T-cell (primary cell): ENCODE data around the gene XAB2. TPM values are rescaled to one million over a fixed set of nuclear protein-coding genes. Genes with fewer than 3 reads are reported as not detected.

Experiments used
- total RNA-seq, 35 experiments: library from RNA in 6 of 35; stranded (reverse) in 6 of 35; fragments of 120-200 nt in 1 of 35; gene quantifications; one replicate each; pipeline versions ENCODE4 v1.2.1 to v1.2.4 and lab custom pipeline; 2013 to 2026

XAB2 gene
- total RNA-seq, 5 donors from 2014 or later (not counting 1 experiment from before 2014, with no cell fraction given), result 59.9 to 82.6 (median 78.1) TPM

Other genes starting within 250 kb of the XAB2 start
- gene PEX11G, start 140.5 kb downstream of the XAB2 start, total RNA-seq, result 1 to 10 TPM in 1 of 5 donors, under 1 TPM in 3, not detected in 1; 0.35 to 1.1 (median 0.67) TPM
- gene ZNF358, start 113.4 kb downstream of the XAB2 start, total RNA-seq, result 10 to 100 TPM in 1 of 5 donors, 1 to 10 TPM in 4; 4.3 to 10.3 (median 8.5) TPM
- 10 to 100 TPM; 13.0 to 16.7 (median 15.3) TPM for gene MCOLN1, start 106.9 kb downstream of the XAB2 start, total RNA-seq
- 100 to 1,000 TPM in 3 of 5 donors, 10 to 100 TPM in 2; 88.4 to 158 (median 125) TPM for gene PNPLA6, start 93.8 kb downstream of the XAB2 start, total RNA-seq
- 1 to 10 TPM in 2 of 5 donors, under 1 TPM in 3; 0.47 to 1.3 (median 0.51) TPM for gene CAMSAP3, start 33.7 kb downstream of the XAB2 start, total RNA-seq
- gene PET100, start 248 bp upstream of the XAB2 start, total RNA-seq, result 100 to 1,000 TPM; 105 to 139 (median 110) TPM
- 1 to 10 TPM; 1.6 to 8.9 (median 5.9) TPM for gene PCP2, start 4.2 kb upstream of the XAB2 start, total RNA-seq
- 100 to 1,000 TPM; 185 to 229 (median 228) TPM for gene STXBP2, start 7.6 kb upstream of the XAB2 start, total RNA-seq
- gene RETN, start 39.5 kb upstream of the XAB2 start, total RNA-seq, result 1 to 10 TPM in 1 of 5 donors, not detected in 4; 1.6 TPM
- under 1 TPM in 1 of 5 donors, not detected in 4; 0.26 TPM for gene MCEMP1, start 47.5 kb upstream of the XAB2 start, total RNA-seq
- gene TRAPPC5, start 51.3 kb upstream of the XAB2 start, total RNA-seq, result 10 to 100 TPM; 39.2 to 75.3 (median 69.4) TPM
- gene FCER2, start 72.6 kb upstream of the XAB2 start, total RNA-seq, result 1 to 10 TPM in 3 of 5 donors, under 1 TPM in 2; 0.90 to 2.5 (median 1.2) TPM
- not detected for gene CLEC4G, start 102.6 kb upstream of the XAB2 start, total RNA-seq
- gene CD209, start 118.0 kb upstream of the XAB2 start, total RNA-seq, result under 1 TPM in 1 of 5 donors, not detected in 4; 0.07 TPM
- gene CLEC4M, start 133.7 kb upstream of the XAB2 start, total RNA-seq, result under 1 TPM in 2 of 5 donors, not detected in 3; 0.20 to 0.30 TPM
- gene EVI5L, start 200.7 kb upstream of the XAB2 start, total RNA-seq, result 10 to 100 TPM in 4 of 5 donors, 1 to 10 TPM in 1; 9.6 to 15.1 (median 13.7) TPM
- gene PRR36, start 244.8 kb upstream of the XAB2 start, total RNA-seq, result under 1 TPM; 0.28 to 0.85 (median 0.36) TPM